GM18873 (cell line): ENCODE results near the gene TRPT1.

Experiments used
- ATAC-seq: cut with Tn5 transposase; IDR thresholded peaks from one replicate; pipeline ENCODE4 v1.9.1; 2021; ENCODE audit warnings: mild to moderate bottlenecking, moderate library complexity, moderate number of reproducible peaks; ENCODE audit not compliant: unreplicated experiment, low FRiP score

The TRPT1 gene

GRCh38 chr11:64245797-64246620, 20.0 kb upstream of the TRPT1 start:
- no peak for ATAC-seq

- ATAC-seq = no peak
These were observed 19.4 kb upstream of the TRPT1 start for GRCh38 chr11:64245401-64245796.

- no peak for ATAC-seq
These were observed 19.0 kb upstream of the TRPT1 start for GRCh38 chr11:64244966-64245365.

GRCh38 chr11:64244107-64244506, 18.1 kb upstream of the TRPT1 start:
- no peak for ATAC-seq

GRCh38 chr11:64243236-64243854, 17.4 kb upstream of the TRPT1 start:
- no peak for ATAC-seq

- peak; percentile 49 for ATAC-seq
These were observed 15.7 kb upstream of the TRPT1 start for GRCh38 chr11:64241491-64242374.

GRCh38 chr11:64241241-64241490, 15.2 kb upstream of the TRPT1 start:
- no peak for ATAC-seq

GRCh38 chr11:64240435-64241240, 14.7 kb upstream of the TRPT1 start, which contains the start of gene FKBP2:
TSS of gene FKBP2 (plus strand) at chr11:64241095. CDS start at chr11:64242388, 1,293 bp downstream.
- ATAC-seq = peak; percentile 44

GRCh38 chr11:64239662-64240434, 13.9 kb upstream of the TRPT1 start:
- ATAC-seq = no peak

GRCh38 chr11:64238999-64239398, 13.0 kb upstream of the TRPT1 start:
- ATAC-seq = no peak

- no peak for ATAC-seq
These were observed 12.1 kb upstream of the TRPT1 start for GRCh38 chr11:64238076-64238475.

- no peak for ATAC-seq
These were observed 11.5 kb upstream of the TRPT1 start for GRCh38 chr11:64237484-64237951.

- no peak for ATAC-seq
These were observed 9.6 kb upstream of the TRPT1 start for GRCh38 chr11:64235437-64236161.

GRCh38 chr11:64234647-64235379, 8.8 kb upstream of the TRPT1 start:
- no peak for ATAC-seq

GRCh38 chr11:64233913-64234586, 8.1 kb upstream of the TRPT1 start, which contains the start of gene VEGFB:
TSS of gene VEGFB (plus strand) at chr11:64234584. CDS start at chr11:64234834, 250 bp downstream.
- ATAC-seq = no peak

- ATAC-seq = no peak
These were observed 7.0 kb upstream of the TRPT1 start for GRCh38 chr11:64232967-64233315.

- no peak for ATAC-seq
These were observed 6.4 kb upstream of the TRPT1 start for GRCh38 chr11:64232182-64232966.
